ENCODE results near the gene GHRL. TPM values are rescaled to one million over a fixed set of nuclear protein-coding genes. Genes with fewer than 3 reads are reported as not detected.

Gene GHRL
- total and polyA plus RNA-seq, 7 donors: 0.54 to 1.5 (median 0.71) TPM; not detected in 4

DNA sequence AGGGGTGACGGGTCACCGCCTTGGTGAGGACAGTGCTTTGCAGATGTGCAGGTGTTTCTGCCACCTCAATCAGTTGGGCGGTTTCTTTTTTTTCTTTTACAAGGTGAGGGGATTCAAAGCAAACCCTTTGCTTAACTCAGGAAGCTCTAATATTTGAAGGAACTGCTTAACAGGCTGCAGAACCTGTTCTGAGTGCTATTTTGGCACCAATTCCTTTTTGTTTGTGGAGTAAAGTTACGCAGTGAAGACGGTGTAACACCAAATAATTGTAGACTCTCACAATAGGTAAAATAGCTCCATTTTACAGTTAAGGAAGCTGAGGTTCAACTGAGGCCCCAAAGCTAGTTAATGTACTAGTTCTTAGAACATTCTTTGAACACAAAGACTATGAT, 6.6 kb downstream of the GHRL start:
- intact Hi-C loops (cut with DNase I): no loop called here
- Histone ChIP-seq H3K4me3 (no peak overlapping the region), H3K36me3 (peaks cover 0 to 30% (median 18%) of the 10 kb centered on the region in 4 donors), H3K9me3 (no peaks in the 10 kb centered on the region), H3K4me1 (peaks cover 0 to 4% (median 0%) of the 10 kb centered on the region in 4 donors), H3K27ac (no peak overlapping the region), H3K27me3 (no peaks in the 10 kb centered on the region)
- DNase-seq: no peak
- TF ChIP-seq POLR2A (IDR thresholded peaks at IDR 0.05): no peak
- TF ChIP-seq EP300 (IDR thresholded peaks at IDR 0.05): no peak
- TF ChIP-seq, protein P1, sequence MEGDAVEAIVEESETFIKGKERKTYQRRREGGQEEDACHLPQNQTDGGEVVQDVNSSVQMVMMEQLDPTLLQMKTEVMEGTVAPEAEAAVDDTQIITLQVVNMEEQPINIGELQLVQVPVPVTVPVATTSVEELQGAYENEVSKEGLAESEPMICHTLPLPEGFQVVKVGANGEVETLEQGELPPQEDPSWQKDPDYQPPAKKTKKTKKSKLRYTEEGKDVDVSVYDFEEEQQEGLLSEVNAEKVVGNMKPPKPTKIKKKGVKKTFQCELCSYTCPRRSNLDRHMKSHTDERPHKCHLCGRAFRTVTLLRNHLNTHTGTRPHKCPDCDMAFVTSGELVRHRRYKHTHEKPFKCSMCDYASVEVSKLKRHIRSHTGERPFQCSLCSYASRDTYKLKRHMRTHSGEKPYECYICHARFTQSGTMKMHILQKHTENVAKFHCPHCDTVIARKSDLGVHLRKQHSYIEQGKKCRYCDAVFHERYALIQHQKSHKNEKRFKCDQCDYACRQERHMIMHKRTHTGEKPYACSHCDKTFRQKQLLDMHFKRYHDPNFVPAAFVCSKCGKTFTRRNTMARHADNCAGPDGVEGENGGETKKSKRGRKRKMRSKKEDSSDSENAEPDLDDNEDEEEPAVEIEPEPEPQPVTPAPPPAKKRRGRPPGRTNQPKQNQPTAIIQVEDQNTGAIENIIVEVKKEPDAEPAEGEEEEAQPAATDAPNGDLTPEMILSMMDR (IDR thresholded peaks at IDR 0.05): no peak
- TF ChIP-seq POLR2AphosphoS5 (IDR thresholded peaks at IDR 0.05): no peak
- WGBS, 2 donors: 90 to 91% methylated on average over 5 of the region's 5 CpGs

DNA sequence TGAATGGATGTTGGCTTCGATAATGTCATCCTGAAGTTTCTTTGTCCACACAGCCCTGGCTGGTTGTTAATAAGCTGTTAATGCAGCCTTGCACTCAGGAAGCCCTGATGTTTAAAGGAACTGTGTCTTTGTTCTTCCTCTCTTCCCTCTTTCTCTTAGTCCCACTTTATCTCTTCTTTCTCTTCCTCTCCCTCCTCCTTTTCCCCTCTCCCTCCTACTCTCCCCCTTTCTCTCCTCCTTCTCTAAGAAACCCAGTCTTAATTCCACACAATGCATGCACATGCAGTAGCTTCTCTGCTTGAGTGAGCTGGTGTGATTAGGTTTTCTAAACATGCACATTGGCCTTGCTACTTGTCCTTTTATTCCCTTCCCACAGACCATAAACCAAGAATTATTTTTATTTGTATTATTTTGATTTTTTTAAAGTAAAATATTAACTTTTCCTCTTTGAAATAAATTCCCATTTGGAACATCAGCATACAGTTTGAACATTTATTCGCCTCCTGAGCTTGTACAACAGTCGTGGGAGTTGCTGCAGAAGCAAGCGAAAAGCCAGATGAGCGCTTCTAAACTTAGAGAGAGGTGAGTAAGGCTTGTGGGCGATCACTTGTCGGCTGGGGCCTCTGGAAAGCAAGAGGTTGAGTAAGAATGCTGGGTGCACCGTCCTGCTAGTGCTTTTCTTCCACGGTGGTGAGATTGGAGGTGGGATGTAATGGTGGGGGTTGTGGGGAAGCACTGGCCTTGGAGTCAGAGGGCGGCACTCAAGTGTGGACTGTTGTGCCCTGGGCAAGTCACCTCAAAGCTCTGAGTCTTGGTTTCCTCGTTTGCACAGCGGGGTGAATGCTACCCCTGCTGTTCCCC, 7.2 kb downstream of the GHRL start:
- H3K4me1 ChIP-seq: peaks cover 0 to 4% (median 0%) of the 10 kb centered on the region in 4 donors
- no peak for TF ChIP-seq POLR2A (IDR thresholded peaks at IDR 0.05)
- TF ChIP-seq, protein P1 (IDR thresholded peaks at IDR 0.05): no peak
- TF ChIP-seq POLR2AphosphoS5 (IDR thresholded peaks at IDR 0.05): no peak
- TF ChIP-seq EP300 (IDR thresholded peaks at IDR 0.05): no peak
- no peak for DNase-seq
- H3K9me3 ChIP-seq: no peaks in the 10 kb centered on the region
- H3K27ac ChIP-seq: no peak overlapping the region
- no peak overlapping the region for H3K4me3 ChIP-seq
- H3K27me3 ChIP-seq: no peaks in the 10 kb centered on the region
- WGBS, 2 donors: 86 to 92% methylated on average over 12 of the region's 12 CpGs
- H3K36me3 ChIP-seq: peaks cover 1 to 36% (median 23%) of the 10 kb centered on the region in 4 donors
- intact Hi-C loops (cut with DNase I): no loop called here

DNA sequence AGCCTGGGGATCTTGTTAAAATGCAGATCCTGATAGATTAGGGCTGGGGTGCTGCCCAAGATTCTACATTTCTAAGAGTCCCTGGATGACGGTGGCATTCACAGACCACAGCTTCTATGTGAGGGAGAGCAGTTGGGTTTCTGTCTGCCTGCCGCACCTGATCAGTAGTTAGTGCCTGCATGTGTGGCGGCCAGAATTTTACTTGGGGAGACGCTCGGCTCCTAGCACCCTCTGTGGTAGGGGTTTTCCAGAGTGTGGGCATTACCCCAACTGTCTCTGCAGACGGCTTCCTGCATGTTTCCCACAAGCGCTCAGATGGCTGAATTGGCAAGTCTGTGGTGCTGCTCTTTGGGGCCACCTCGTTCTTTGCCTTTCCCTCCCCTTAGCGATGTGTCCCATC, 8.3 kb downstream of the GHRL start:
- no peak for TF ChIP-seq POLR2AphosphoS5 (IDR thresholded peaks at IDR 0.05)
- Histone ChIP-seq H3K27me3 (no peaks in the 10 kb centered on the region), H3K36me3 (peaks cover 6 to 46% (median 33%) of the 10 kb centered on the region in 4 donors), H3K4me3 (no peak overlapping the region), H3K4me1 (peaks cover 0 to 4% (median 0%) of the 10 kb centered on the region in 4 donors), H3K9me3 (no peaks in the 10 kb centered on the region), H3K27ac (no peak overlapping the region)
- intact Hi-C loops (cut with DNase I): no loop called here
- WGBS, 2 donors: 61 to 83% methylated on average over 9 of the region's 9 CpGs
- DNase-seq: no peak

DNA sequence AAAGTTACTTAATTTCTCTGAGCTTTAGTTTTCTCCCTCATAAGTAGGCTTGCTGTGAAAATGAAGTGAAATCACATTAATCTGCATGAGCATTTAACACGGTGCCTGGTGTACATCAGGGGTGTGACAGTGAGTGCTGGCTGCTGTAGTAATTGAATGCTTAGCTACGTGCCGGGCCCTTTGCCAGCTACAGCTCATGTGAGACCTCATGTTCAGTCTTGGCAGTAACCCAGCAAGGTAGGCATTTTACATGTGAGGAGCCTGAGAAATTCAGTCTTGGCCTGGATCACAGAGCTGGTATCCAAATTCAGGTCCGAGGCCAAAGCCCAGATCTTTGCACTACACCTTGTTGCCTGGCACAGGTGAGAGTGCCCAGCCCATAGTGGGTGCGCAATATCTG, 9.1 kb downstream of the GHRL start:
- intact Hi-C loops (cut with DNase I): no loop called here
- H3K27ac ChIP-seq: no peak overlapping the region
- H3K4me1 ChIP-seq: peaks cover 0 to 4% (median 0%) of the 10 kb centered on the region in 4 donors
- DNase-seq: no peak
- 54 to 76% methylated on average over 5 of the region's 5 CpGs for whole genome bisulfite sequencing, 2 donors
- no peak overlapping the region for H3K4me3 ChIP-seq
- no peaks in the 10 kb centered on the region for H3K27me3 ChIP-seq
- H3K36me3 ChIP-seq: peaks cover 9 to 53% (median 41%) of the 10 kb centered on the region in 4 donors
- no peaks in the 10 kb centered on the region for H3K9me3 ChIP-seq
- TF ChIP-seq POLR2AphosphoS5 (IDR thresholded peaks at IDR 0.05): no peak
- TF ChIP-seq, protein P1 (IDR thresholded peaks at IDR 0.05): no peak
- no peak for TF ChIP-seq POLR2A (IDR thresholded peaks at IDR 0.05)
- no peak for TF ChIP-seq EP300 (IDR thresholded peaks at IDR 0.05)

DNA sequence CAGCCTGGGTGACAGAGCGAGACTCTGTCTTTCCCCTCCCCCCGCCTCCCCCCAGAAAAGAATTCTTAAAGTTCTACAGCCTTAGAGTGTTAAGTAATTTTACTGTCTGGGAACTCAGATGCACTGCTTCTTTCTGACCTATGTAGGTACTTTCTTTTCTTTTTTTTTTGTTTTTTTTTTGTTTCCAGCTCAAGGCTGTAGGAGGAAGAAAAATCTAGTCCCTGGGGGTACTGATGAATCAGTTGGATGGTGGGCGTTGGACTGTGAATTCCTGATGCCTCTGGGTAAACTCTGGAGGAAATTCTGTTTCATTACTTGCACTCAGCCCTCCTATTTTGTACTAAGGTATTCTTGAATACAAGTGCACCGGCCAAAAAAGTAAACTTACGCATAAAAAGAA, 10.8 kb downstream of the GHRL start:
- no peaks in the 10 kb centered on the region for H3K9me3 ChIP-seq
- H3K36me3 ChIP-seq: peaks cover 14 to 63% (median 48%) of the 10 kb centered on the region in 4 donors
- H3K4me1 ChIP-seq: peaks cover 0 to 4% (median 0%) of the 10 kb centered on the region in 4 donors
- no peak overlapping the region for H3K4me3 ChIP-seq
- no peaks in the 10 kb centered on the region for H3K27me3 ChIP-seq
- TF ChIP-seq POLR2A (IDR thresholded peaks at IDR 0.05) (no peak), POLR2AphosphoS5 (IDR thresholded peaks at IDR 0.05) (no peak), EP300 (IDR thresholded peaks at IDR 0.05) (no peak)
- TF ChIP-seq, protein P1 (IDR thresholded peaks at IDR 0.05): no peak
- no peak overlapping the region for H3K27ac ChIP-seq
- intact Hi-C loops (cut with DNase I): no loop called here
- no peak for DNase-seq
- 92 to 95% methylated on average over 5 of the region's 5 CpGs for WGBS, 2 donors

Measured in sigmoid colon (tissue), 7 donors.